Activated effector memory CD4-positive, alpha-beta T cell treated with anti-CD3 and anti-CD28 coated beads, Interleukin-2, amount 50 U/mL, for 16 hours (primary cell): Measurements from ENCODE around the gene FOXD2.
A peak's percentile ranks its signal among the peaks of the same experiment; 100 is the strongest.

Experiments
- DNase-seq: peaks from one replicate; pipeline ENCODE4 v3.0.0-alpha.2; 2020

FOXD2 gene

GRCh38 chr1:47417170-47418044, 20.4 kb upstream of the FOXD2 start:
- no peak for DNase-seq

GRCh38 chr1:47418122-47418521, 19.7 kb upstream of the FOXD2 start:
- no peak for DNase-seq

GRCh38 chr1:47418681-47419325, 19.0 kb upstream of the FOXD2 start:
- DNase-seq = no peak

GRCh38 chr1:47420547-47420946, 17.3 kb upstream of the FOXD2 start:
- DNase-seq = no peak

GRCh38 chr1:47423872-47424271, 14.0 kb upstream of the FOXD2 start:
- no peak for DNase-seq

- no peak for DNase-seq
Observed at GRCh38 chr1:47424336-47424982, 13.4 kb upstream of the FOXD2 start.

GRCh38 chr1:47431534-47431933, 6.3 kb upstream of the FOXD2 start:
- no peak for DNase-seq

- peak; percentile 85 for DNase-seq
Observed at GRCh38 chr1:47432071-47433036, 5.5 kb upstream of the FOXD2 start.

- no peak for DNase-seq
Observed at GRCh38 chr1:47433037-47433421, 4.8 kb upstream of the FOXD2 start.

GRCh38 chr1:47433477-47434050, 4.3 kb upstream of the FOXD2 start:
- no peak for DNase-seq

- DNase-seq = no peak
Observed at GRCh38 chr1:47434051-47434842, 3.6 kb upstream of the FOXD2 start.

GRCh38 chr1:47435506-47436303, 2.1 kb upstream of the FOXD2 start:
- no peak for DNase-seq

- peak; percentile 93 for DNase-seq
Observed at GRCh38 chr1:47436304-47436978, 1.4 kb upstream of the FOXD2 start.

- DNase-seq = no peak
Observed at GRCh38 chr1:47436979-47437446, 831 bp upstream of the FOXD2 start.

GRCh38 chr1:47438165-47439016, 547 bp downstream of the FOXD2 start:
- DNase-seq = peak; percentile 77

GRCh38 chr1:47439017-47439818, 1.4 kb downstream of the FOXD2 start:
- DNase-seq = no peak

GRCh38 chr1:47439819-47440598, 2.2 kb downstream of the FOXD2 start:
- DNase-seq = no peak
